ENCODE results near the gene COQ8B.

- TF ChIP-seq CTCF (IDR thresholded peaks at IDR 0.05) (no peak), POLR2A (IDR thresholded peaks at IDR 0.05) (no peak)
Observed at GRCh38 chr19:40705362-40705651, 11.4 kb downstream of the COQ8B start.

All from heart left ventricle (tissue), 13 donors.